Mesenteric fat pad (tissue), 1 donor: ENCODE measurements around the gene TEAD2. TPM values are rescaled to one million over a fixed set of nuclear protein-coding genes. Genes with fewer than 3 reads are reported as not detected.

Experiments used
- DNase-seq: peaks from one replicate; pipeline ENCODE4 v3.0.0-alpha.2; 2020; ENCODE audit warnings: low spot score
- long read RNA-seq: library from polyadenylated mRNA; unstranded; transcript quantifications from one replicate; pipeline ENCODE4 v2.0.0, GENCODE V29; 2020
- total RNA-seq: library from RNA; stranded (reverse); fragmentation: NEBNext Ultra II Directional; extraction: Animal tissue kit (Norgen Biotek cat#: 25700); gene quantifications from one replicate; pipeline ENCODE4 v1.2.1, GENCODE V29; 2021
- donor health status: DM: yes; HTN: yes; CAD: no.

TEAD2 gene
- total RNA-seq: 48.3 TPM
- long read RNA-seq, partial matches to known transcripts: 29 of 41 reads
- long read RNA-seq, other reads (novel, unspliced or antisense): 11 of 41 reads

GRCh38 chr19:49362048-49362928 is at the start of gene TEAD2:
TSS of gene TEAD2 (minus strand) at chr19:49362416. CDS start at chr19:49360075, 2,341 bp downstream.
- no peak for DNase-seq

GRCh38 chr19:49411681-49412326 is 49.6 kb upstream of the TEAD2 start:
- DNase-seq: no peak

GRCh38 chr19:49409441-49410029 is 47.3 kb upstream of the TEAD2 start:
- DNase-seq: no peak

- DNase-seq: no peak
Observed at GRCh38 chr19:49408816-49409440, 46.7 kb upstream of the TEAD2 start.

GRCh38 chr19:49407482-49408015 is 45.3 kb upstream of the TEAD2 start:
- DNase-seq: no peak

GRCh38 chr19:49407079-49407478 is 44.9 kb upstream of the TEAD2 start:
- DNase-seq: no peak

- no peak for DNase-seq
Observed at GRCh38 chr19:49403404-49404187, 41.4 kb upstream of the TEAD2 start.

- DNase-seq: no peak
Observed at GRCh38 chr19:49400029-49400428, 37.8 kb upstream of the TEAD2 start.

GRCh38 chr19:49398931-49399330 is 36.7 kb upstream of the TEAD2 start:
- no peak for DNase-seq

- no peak for DNase-seq
Observed at GRCh38 chr19:49398001-49398615, 35.9 kb upstream of the TEAD2 start.

- DNase-seq: no peak
Observed at GRCh38 chr19:49396738-49397505, 34.7 kb upstream of the TEAD2 start.

- DNase-seq: no peak
Observed at GRCh38 chr19:49395581-49396407, 33.6 kb upstream of the TEAD2 start.

- no peak for DNase-seq
Observed at GRCh38 chr19:49393881-49394280, 31.7 kb upstream of the TEAD2 start.

GRCh38 chr19:49391581-49392399 is 29.6 kb upstream of the TEAD2 start:
- no peak for DNase-seq

- no peak for DNase-seq
Observed at GRCh38 chr19:49390929-49391359, 28.7 kb upstream of the TEAD2 start.

- DNase-seq: no peak
Observed at GRCh38 chr19:49390131-49390928, 28.1 kb upstream of the TEAD2 start.

- DNase-seq: no peak
Observed at GRCh38 chr19:49389406-49389805, 27.2 kb upstream of the TEAD2 start.
